Esophagus muscularis mucosa (tissue), 4 donors: ENCODE measurements around the gene C12orf43. TPM values are rescaled to one million over a fixed set of nuclear protein-coding genes. Genes with fewer than 3 reads are reported as not detected.
"Not testable (repeated sequence)": the region's sequence is repeated elsewhere in the genome, so short reads cannot be mapped to it uniquely, and the experiment has no call there.

ENCODE experiments used
- DNase-seq: peaks from one replicate; pipeline ENCODE4 v3.0.0-alpha.2; 2017; ENCODE audit errors: extremely low spot score
- H3K27ac ChIP-seq, 4 donors: fragments of 200-600 bp; sonication (generic); replicated peaks in 1 of 4; 1 replicate in 3 of 4; 2 replicates in 1 of 4; pipeline ENCODE4 v1.5.1; 2016 to 2019; ENCODE audit warnings: mild to moderate bottlenecking in 1 of 4
- H3K27me3 ChIP-seq, 4 donors: fragments of 200-600 bp; sonication (generic); one replicate each; pipeline versions ENCODE4 v1.5.1 to v1.6.0; 2016 to 2019
- H3K36me3 ChIP-seq, 4 donors: fragments of 200-600 bp; sonication (generic); one replicate each; pipeline ENCODE4 v1.5.1; 2016 to 2019
- H3K4me1 ChIP-seq, 4 donors: fragments of 200-600 bp; sonication (generic); one replicate each; pipeline ENCODE4 v1.5.1; 2016 to 2019
- H3K4me3 ChIP-seq, 4 donors: fragments of 200-600 bp; sonication (generic); 1 replicate in 2 of 4; 2 replicates in 2 of 4; pipeline ENCODE4 v1.5.1; 2016 to 2019; ENCODE audit warnings: mild to moderate bottlenecking in 4 of 4, moderate library complexity in 1 of 4
- H3K9me3 ChIP-seq, 4 donors: fragments of 200-600 bp; sonication (generic); 1 replicate in 3 of 4; 2 replicates in 1 of 4; pipeline ENCODE4 v1.5.1; 2016 to 2019
- EP300 ChIP-seq: sonication (generic); formaldehyde crosslinking; IDR thresholded peaks from one replicate; pipeline ENCODE4 v1.6.1; 2017; ENCODE audit warnings: antibody characterized with exemption
- POLR2A ChIP-seq: fragments of 450-650 bp; IDR thresholded peaks from one replicate; pipeline ENCODE4 v1.6.1; 2017; ENCODE audit warnings: antibody characterized with exemption, moderate library complexity, mild to moderate bottlenecking, low read depth
- POLR2AphosphoS5 ChIP-seq, 2 donors: sonication (generic); formaldehyde crosslinking; IDR thresholded peaks; one replicate each; pipeline ENCODE4 v1.6.1; 2017; ENCODE audit warnings: antibody characterized with exemption in 2 of 2
- WGBS: methylation state at CpG from one replicate; pipeline ENCODE4 v1.1.5; 2018; 5-methylcytosine and 5-hydroxymethylcytosine counted together
- intact Hi-C: fragments of 100-400 bp; cut with DNase I; formaldehyde crosslinking; loops from one replicate; pipeline ENCODE4 v1.15.1; 2023
- total RNA-seq, 4 donors: library from RNA; depleted of rRNA; stranded (reverse); fragments of >200 nt; gene quantifications; one replicate each; pipeline versions ENCODE4 v1.1.0 to v1.2.1, GENCODE V29; 2016
- TF ChIP-seq, protein P1 (sequence below), 3 experiments: fragments of 200-600 bp in 2 of 3; fragments of 450-650 bp in 1 of 3; sonication (generic) in 2 of 3; IDR thresholded peaks; one replicate each; pipeline ENCODE4 v1.5.1; 2017 to 2019; ENCODE audit warnings: antibody characterized with exemption in 3 of 3, mild to moderate bottlenecking in 2 of 3, moderate library complexity in 1 of 3

The C12orf43 gene, protein sequence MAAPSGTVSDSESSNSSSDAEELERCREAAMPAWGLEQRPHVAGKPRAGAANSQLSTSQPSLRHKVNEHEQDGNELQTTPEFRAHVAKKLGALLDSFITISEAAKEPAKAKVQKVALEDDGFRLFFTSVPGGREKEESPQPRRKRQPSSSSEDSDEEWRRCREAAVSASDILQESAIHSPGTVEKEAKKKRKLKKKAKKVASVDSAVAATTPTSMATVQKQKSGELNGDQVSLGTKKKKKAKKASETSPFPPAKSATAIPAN
- 10 to 100 TPM; 14.5 to 22.6 (median 18.5) TPM for total RNA-seq

DNA sequence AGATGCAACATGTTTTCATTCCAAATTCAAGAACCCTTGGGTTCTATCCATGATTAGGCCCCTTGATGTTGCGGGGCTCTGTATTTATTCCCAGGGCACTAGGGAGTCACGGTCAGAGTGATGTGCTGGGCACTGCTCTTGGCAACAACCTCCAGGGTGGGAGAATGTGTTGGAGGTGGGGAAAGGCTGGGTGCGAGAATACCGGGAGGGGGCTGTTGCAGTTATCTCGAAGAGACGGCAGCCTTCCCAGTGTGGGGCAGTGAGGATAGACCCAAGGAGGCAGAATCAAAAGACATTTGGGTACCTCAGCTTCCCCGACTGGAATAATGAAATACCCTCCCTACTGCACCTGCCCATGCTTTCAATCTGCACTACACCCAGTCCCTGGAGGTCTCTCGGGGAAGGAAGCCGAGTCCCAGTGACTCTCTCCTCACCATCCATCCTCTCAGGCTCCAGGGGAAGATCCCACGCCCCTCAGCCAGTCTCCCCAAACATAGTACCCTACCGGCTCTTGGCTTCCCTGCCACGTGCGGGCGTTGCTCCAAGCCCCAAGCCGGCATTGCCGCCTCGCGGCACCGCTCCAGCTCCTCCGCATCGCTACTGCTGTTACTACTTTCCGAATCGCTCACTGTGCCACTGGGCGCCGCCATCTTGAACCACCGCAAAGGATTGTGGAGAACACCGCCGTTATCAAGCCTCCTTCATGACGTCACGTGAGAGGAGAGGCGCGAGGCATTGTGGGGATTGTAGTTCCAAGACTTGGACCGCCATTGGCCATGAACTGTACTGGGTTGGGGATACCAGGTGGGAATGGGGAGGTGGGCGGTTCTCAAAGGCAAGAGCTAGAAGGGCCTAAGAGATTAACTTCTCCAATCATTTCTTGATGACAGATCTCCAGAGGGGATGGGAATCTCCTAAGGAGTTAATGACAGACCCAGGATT, at the start of gene C12orf43:
Gene C12orf43, minus strand, starts transcription at position 663 of the 942 bp plus-strand sequence. Its CDS starts 13 bp downstream, at position 650.
- whole genome bisulfite sequencing: 1% methylated on average over 28 of the region's 34 CpGs
- peaks cover 0 to 19% (median 17%) of the 10 kb centered on the region in 4 donors for H3K36me3 ChIP-seq
- peak; percentile 71 to 97 for TF ChIP-seq POLR2AphosphoS5 (IDR thresholded peaks at IDR 0.05)
- no peak for TF ChIP-seq POLR2A
- no peak for TF ChIP-seq EP300
- TF ChIP-seq, protein P1, sequence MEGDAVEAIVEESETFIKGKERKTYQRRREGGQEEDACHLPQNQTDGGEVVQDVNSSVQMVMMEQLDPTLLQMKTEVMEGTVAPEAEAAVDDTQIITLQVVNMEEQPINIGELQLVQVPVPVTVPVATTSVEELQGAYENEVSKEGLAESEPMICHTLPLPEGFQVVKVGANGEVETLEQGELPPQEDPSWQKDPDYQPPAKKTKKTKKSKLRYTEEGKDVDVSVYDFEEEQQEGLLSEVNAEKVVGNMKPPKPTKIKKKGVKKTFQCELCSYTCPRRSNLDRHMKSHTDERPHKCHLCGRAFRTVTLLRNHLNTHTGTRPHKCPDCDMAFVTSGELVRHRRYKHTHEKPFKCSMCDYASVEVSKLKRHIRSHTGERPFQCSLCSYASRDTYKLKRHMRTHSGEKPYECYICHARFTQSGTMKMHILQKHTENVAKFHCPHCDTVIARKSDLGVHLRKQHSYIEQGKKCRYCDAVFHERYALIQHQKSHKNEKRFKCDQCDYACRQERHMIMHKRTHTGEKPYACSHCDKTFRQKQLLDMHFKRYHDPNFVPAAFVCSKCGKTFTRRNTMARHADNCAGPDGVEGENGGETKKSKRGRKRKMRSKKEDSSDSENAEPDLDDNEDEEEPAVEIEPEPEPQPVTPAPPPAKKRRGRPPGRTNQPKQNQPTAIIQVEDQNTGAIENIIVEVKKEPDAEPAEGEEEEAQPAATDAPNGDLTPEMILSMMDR (IDR thresholded peaks at IDR 0.05): no peak
- H3K27ac ChIP-seq: peak within 1 kb of the TSS; percentile 67 to 80 (median 75)
- no peaks in the 10 kb centered on the region for H3K27me3 ChIP-seq
- intact Hi-C loops: no loop called here
- DNase-seq: peak; percentile 97
- peaks cover 9 to 14% (median 12%) of the 10 kb centered on the region in 4 donors for H3K4me1 ChIP-seq
- peak within 1 kb of the TSS; percentile 74 to 88 (median 75) for H3K4me3 ChIP-seq
- H3K9me3 ChIP-seq: no peaks in the 10 kb centered on the region

DNA sequence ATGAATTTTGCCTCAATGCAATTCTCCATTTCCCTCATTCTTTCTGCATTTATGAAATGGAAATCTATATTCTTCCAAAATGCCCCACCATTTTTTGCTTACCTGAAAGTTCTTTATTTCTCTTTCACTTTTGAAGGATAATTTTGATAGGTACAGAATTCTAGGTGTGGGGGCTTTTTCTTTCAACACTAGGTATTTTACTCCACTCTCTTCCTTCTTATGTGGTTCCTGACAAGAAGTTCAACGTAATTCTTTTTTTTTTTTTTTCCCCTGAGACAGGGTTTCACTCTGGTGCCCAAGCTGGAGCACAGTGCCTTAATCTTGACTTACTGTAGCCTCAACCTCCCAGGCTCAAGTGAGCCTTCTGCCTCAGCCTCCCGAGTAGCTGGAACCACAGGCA, 49.1 kb upstream of the C12orf43 start:
- Histone ChIP-seq H3K4me1 (peaks cover 0 to 2% (median 1%) of the 10 kb centered on the region in 4 donors), H3K27ac (no peak overlapping the region), H3K4me3 (no peak overlapping the region), H3K9me3 (no peaks in the 10 kb centered on the region), H3K36me3 (no peaks in the 10 kb centered on the region), H3K27me3 (peaks cover 0 to 32% (median 0%) of the 10 kb centered on the region in 4 donors)
- 55% methylated on average over 2 of the region's 2 CpGs for WGBS
- no peak for DNase-seq
- intact Hi-C loops: no loop called here
- TF ChIP-seq POLR2AphosphoS5 (IDR thresholded peaks at IDR 0.05) (no peak), EP300 (no peak), POLR2A (no peak)
- TF ChIP-seq, protein P1 (IDR thresholded peaks at IDR 0.05): no peak

DNA sequence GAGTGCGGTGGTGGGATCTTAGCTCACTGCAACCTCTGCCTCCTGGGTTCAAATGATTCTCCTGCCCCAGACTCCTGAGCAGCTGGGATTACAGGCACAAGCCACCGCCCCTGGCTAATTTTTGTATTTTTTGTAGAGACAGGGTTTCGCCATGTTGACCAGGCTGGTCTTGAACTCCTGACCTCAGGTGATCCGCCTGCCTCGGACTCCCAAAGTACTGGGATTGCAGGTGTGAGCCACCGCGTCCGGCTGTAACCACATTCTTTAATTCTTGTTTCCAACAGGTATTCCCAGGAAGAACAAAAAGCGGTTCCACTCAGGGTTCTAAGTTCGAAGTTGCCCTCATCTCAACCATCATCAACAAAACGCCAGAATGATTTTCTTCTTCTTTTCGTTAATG, 48.3 kb upstream of the C12orf43 start:
- H3K9me3 ChIP-seq, H3K4me3 ChIP-seq, DNase-seq, intact Hi-C loops, H3K36me3 ChIP-seq, H3K27ac ChIP-seq, H3K4me1 ChIP-seq: not testable (repeated sequence)
- peaks cover 0 to 29% (median 0%) of the 10 kb centered on the region in 4 donors for H3K27me3 ChIP-seq
- 92% methylated on average over 12 of the region's 12 CpGs for WGBS

DNA sequence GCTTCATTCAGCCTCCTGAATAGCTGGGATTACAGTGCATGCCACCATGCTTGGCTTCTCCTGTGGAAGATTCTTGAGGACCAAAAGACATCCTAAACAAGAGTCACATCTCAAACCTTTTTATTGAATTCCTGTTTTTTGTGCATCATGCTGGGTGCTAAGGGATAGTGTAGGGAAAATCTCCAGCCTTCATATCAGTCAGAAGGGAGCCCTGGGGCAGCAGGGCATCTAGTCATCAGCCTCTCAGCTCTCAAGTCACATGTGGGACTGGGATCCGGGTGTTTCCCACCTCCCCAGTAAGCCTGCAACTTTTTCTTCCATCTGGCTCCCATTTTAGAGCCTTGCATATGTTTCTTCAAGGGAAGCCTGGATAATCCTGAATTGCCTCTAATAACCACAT, 47.8 kb upstream of the C12orf43 start:
- 100% methylated on average over 1 of the region's 1 CpG for WGBS
- Histone ChIP-seq H3K36me3 (no peaks in the 10 kb centered on the region), H3K27me3 (peaks cover 0 to 26% (median 0%) of the 10 kb centered on the region in 4 donors), H3K27ac (no peak overlapping the region), H3K4me3 (no peak overlapping the region), H3K9me3 (no peaks in the 10 kb centered on the region), H3K4me1 (peaks cover 0 to 11% (median 4%) of the 10 kb centered on the region in 4 donors)
- intact Hi-C loops: no loop called here
- peak; percentile 64 for DNase-seq
- TF ChIP-seq POLR2AphosphoS5 (IDR thresholded peaks at IDR 0.05) (no peak), POLR2A (no peak), EP300 (no peak)
- TF ChIP-seq, protein P1 (IDR thresholded peaks at IDR 0.05): no peak
